ENCODE data around the gene LTC4S. TPM values are rescaled to one million over a fixed set of nuclear protein-coding genes. Genes with fewer than 3 reads are reported as not detected.

The LTC4S gene
- total RNA-seq, 4 donors from 2014 or later = 4.1 to 22.9 (median 13.6) TPM; not detected in 1

DNA sequence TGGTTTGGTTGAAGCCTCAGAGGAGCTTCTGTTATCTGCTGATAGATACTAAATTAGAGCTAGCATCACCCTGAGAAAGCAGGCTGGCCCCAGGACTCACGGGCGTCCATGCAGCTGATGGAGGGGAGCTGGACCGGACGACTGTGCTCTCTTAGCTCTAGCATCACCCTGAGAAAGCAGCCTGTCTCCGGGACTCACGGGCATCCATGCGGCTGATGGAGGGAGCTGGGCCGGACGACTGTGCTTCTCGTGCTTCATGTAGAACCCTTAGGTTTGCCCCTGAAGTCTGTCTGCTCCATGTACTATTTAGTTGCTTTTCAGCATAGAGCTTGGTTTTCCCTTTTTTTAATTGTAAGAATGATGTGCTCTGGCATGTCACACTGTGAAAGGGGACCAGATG lies 16.3 kb upstream of the LTC4S start:
- intact Hi-C loops (cut with DNase I; ENCODE audit: low total_unique reads) = no loop called here
- Histone ChIP-seq H3K4me1 (no peaks in the 10 kb centered on the region), H3K36me3 (no peaks in the 10 kb centered on the region), H3K27ac (no peak overlapping the region), H3K4me3 (no peak overlapping the region), H3K27me3 (no peaks in the 10 kb centered on the region), H3K9me3 (no peaks in the 10 kb centered on the region)
- TF ChIP-seq, protein P1, sequence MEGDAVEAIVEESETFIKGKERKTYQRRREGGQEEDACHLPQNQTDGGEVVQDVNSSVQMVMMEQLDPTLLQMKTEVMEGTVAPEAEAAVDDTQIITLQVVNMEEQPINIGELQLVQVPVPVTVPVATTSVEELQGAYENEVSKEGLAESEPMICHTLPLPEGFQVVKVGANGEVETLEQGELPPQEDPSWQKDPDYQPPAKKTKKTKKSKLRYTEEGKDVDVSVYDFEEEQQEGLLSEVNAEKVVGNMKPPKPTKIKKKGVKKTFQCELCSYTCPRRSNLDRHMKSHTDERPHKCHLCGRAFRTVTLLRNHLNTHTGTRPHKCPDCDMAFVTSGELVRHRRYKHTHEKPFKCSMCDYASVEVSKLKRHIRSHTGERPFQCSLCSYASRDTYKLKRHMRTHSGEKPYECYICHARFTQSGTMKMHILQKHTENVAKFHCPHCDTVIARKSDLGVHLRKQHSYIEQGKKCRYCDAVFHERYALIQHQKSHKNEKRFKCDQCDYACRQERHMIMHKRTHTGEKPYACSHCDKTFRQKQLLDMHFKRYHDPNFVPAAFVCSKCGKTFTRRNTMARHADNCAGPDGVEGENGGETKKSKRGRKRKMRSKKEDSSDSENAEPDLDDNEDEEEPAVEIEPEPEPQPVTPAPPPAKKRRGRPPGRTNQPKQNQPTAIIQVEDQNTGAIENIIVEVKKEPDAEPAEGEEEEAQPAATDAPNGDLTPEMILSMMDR (IDR thresholded peaks at IDR 0.05) = no peak
- TF ChIP-seq POLR2A (IDR thresholded peaks at IDR 0.05) = no peak
- no peak for DNase-seq

DNA sequence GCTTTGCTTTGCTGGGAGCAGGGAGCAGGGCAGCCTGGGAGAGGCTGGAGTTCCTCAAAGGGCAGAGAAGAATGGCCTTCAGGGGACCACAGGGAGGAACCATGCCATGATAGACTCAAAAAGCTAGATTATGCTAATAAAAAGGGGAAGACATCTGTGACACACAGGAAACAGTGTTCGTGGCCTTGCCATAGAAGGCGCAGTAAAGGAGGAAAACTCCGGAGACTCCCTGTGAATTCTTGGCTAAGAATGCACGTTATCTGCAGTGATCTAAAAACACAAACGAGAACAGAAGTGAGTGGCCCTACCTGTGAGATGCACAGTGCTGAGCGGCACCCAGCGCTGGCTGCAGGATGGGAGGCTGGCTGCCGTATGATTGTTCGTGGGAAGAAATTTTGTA lies 15.9 kb upstream of the LTC4S start:
- no peak for DNase-seq
- Histone ChIP-seq H3K4me1 (no peaks in the 10 kb centered on the region), H3K9me3 (no peaks in the 10 kb centered on the region), H3K27me3 (no peaks in the 10 kb centered on the region), H3K36me3 (no peaks in the 10 kb centered on the region), H3K27ac (no peak overlapping the region), H3K4me3 (no peak overlapping the region)
- intact Hi-C loops (cut with DNase I; ENCODE audit: low total_unique reads) = no loop called here
- no peak for TF ChIP-seq POLR2A (IDR thresholded peaks at IDR 0.05)
- TF ChIP-seq, protein P1 (IDR thresholded peaks at IDR 0.05) = no peak

DNA sequence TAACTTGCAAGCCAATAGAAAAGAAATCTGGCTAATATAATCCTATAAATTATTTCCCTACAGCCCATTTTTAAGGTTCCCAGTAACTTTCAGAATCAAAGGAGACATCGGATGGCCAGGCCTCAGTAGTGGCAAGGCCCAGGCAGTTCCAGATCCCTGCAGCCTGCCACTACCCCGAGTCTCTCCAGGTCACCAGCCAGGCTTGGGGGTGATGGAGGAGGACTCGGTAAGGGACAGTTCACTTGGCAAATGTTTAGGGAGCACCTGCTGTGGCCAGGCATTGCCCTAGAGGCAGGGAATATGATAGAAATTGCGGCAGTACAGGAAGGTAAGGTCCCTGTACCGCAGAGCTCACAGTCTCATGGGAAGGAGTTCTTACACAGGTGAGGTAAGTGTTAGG lies 15.2 kb upstream of the LTC4S start:
- H3K4me3 ChIP-seq = no peak overlapping the region
- H3K9me3 ChIP-seq = no peaks in the 10 kb centered on the region
- no peaks in the 10 kb centered on the region for H3K36me3 ChIP-seq
- TF ChIP-seq POLR2A (IDR thresholded peaks at IDR 0.05) = no peak
- TF ChIP-seq, protein P1 (IDR thresholded peaks at IDR 0.05) = no peak
- intact Hi-C loops (cut with DNase I; ENCODE audit: low total_unique reads) = no loop called here
- no peak for DNase-seq
- no peaks in the 10 kb centered on the region for H3K27me3 ChIP-seq
- H3K27ac ChIP-seq = no peak overlapping the region
- no peaks in the 10 kb centered on the region for H3K4me1 ChIP-seq

DNA sequence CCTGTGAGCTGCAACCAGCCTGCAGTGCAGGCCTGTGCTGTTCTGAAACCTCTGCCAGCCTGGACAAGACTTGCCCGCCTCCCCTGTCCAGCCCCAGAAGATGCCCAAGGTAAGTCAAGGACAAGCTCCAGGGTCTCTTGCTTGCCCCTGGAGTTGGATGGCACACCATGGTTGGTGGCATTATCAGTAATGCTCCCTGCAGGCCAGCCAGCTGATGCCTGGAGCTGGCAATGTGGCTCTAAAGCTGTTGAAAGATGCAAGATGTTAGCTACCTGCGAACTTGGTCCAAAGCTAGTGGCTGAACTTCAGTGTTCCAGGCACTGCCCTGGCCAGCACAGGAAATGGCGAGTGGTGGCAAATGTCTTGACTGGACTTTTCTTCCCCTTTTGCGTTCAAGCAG lies 14.0 kb upstream of the LTC4S start:
- Histone ChIP-seq H3K36me3 (no peaks in the 10 kb centered on the region), H3K9me3 (no peaks in the 10 kb centered on the region), H3K4me3 (no peak overlapping the region), H3K27me3 (no peaks in the 10 kb centered on the region), H3K27ac (no peak overlapping the region), H3K4me1 (no peaks in the 10 kb centered on the region)
- DNase-seq = no peak
- no peak for TF ChIP-seq POLR2A (IDR thresholded peaks at IDR 0.05)
- TF ChIP-seq, protein P1 (IDR thresholded peaks at IDR 0.05) = no peak
- intact Hi-C loops (cut with DNase I; ENCODE audit: low total_unique reads) = no loop called here

DNA sequence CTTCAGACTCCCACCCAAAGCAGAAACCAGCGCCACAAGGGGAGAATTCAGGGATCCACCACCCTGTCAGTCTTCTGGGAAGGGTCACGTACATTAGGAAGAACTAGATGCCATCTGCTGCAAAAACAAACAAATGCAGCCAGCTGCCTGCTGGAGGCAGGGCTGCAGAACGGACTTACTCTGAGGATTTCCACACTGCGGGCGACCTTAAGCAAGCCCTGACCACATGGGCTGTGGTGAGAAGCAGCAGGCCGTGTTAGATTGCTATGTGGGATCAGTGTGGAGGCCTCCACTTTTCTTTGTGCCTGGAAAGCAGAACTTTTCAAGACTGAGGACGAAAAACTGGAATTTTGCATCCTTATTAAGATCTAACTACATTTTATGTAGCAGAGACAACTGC lies 13.4 kb upstream of the LTC4S start:
- H3K36me3 ChIP-seq = no peaks in the 10 kb centered on the region
- H3K4me1 ChIP-seq = no peaks in the 10 kb centered on the region
- intact Hi-C loops (cut with DNase I; ENCODE audit: low total_unique reads) = no loop called here
- no peaks in the 10 kb centered on the region for H3K27me3 ChIP-seq
- TF ChIP-seq, protein P1 (IDR thresholded peaks at IDR 0.05) = no peak
- no peak for TF ChIP-seq POLR2A (IDR thresholded peaks at IDR 0.05)
- H3K4me3 ChIP-seq = no peak overlapping the region
- no peak for DNase-seq
- H3K27ac ChIP-seq = no peak overlapping the region
- no peaks in the 10 kb centered on the region for H3K9me3 ChIP-seq

Data from uterus (tissue), 4 donors.